Liver (tissue), 9 donors: Measurements from ENCODE around the gene NAXE. TPM values are rescaled to one million over a fixed set of nuclear protein-coding genes. Genes with fewer than 3 reads are reported as not detected.

ENCODE experiments used
- DNase-seq: peaks from one replicate; pipeline ENCODE4 v3.0.0-alpha.2; 2017; ENCODE audit warnings: low spot score
- H3K27ac ChIP-seq, 2 donors: one replicate each; pipeline ENCODE4 v1.7.0; 2013; ENCODE audit warnings: inconsistent platforms in 2 of 2, low read length in 2 of 2, control low read depth in 1 of 2, low read depth in 1 of 2, mild to moderate bottlenecking in 1 of 2
- H3K27me3 ChIP-seq, 4 donors: one replicate each; pipeline versions ENCODE4 v1.6.1 to v1.7.0; 2013; ENCODE audit warnings: low read length in 3 of 4, inconsistent platforms in 1 of 4, mild to moderate bottlenecking in 1 of 4, moderate library complexity in 1 of 4; ENCODE audit not compliant: control insufficient read depth in 4 of 4, insufficient read depth in 4 of 4
- H3K36me3 ChIP-seq, 4 donors: one replicate each; pipeline versions ENCODE4 v1.6.1 to v1.7.0; 2013; ENCODE audit warnings: low read length in 3 of 4, mild to moderate bottlenecking in 3 of 4, low read depth in 1 of 4, moderate library complexity in 1 of 4; ENCODE audit not compliant: control insufficient read depth in 4 of 4, insufficient read depth in 3 of 4
- H3K4me1 ChIP-seq, 4 donors: one replicate each; pipeline versions ENCODE4 v1.6.1 to v1.7.0; 2013; ENCODE audit warnings: low read length in 3 of 4, mild to moderate bottlenecking in 3 of 4, moderate library complexity in 1 of 4; ENCODE audit not compliant: control insufficient read depth in 4 of 4, insufficient read depth in 4 of 4
- H3K4me3 ChIP-seq, 3 donors: one replicate each; pipeline versions ENCODE4 v1.6.1 to v1.7.0; 2013; ENCODE audit warnings: low read length in 3 of 3, control low read depth in 1 of 3, low read depth in 1 of 3, mild to moderate bottlenecking in 1 of 3
- H3K9ac ChIP-seq, 2 donors: one replicate each; pipeline ENCODE4 v1.7.0; 2013; ENCODE audit warnings: low read length in 2 of 2, mild to moderate bottlenecking in 2 of 2, moderate library complexity in 2 of 2, control low read depth in 1 of 2, low read depth in 1 of 2
- H3K9me3 ChIP-seq, 4 donors: one replicate each; pipeline versions ENCODE4 v1.6.1 to v1.7.0; 2013; ENCODE audit warnings: low read length in 3 of 4; ENCODE audit not compliant: control insufficient read depth in 4 of 4
- EGR1 ChIP-seq, 2 donors: IDR thresholded peaks; 2 replicates each; pipeline ENCODE4 v1.6.1; 2016 to 2018; ENCODE audit warnings: antibody characterized with exemption in 2 of 2, low read depth in 2 of 2
- FOXA1 ChIP-seq: IDR thresholded peaks from 2 replicates; pipeline ENCODE4 v1.6.1; 2016; ENCODE audit warnings: antibody characterized with exemption
- FOXA2 ChIP-seq: IDR thresholded peaks from 2 replicates; pipeline ENCODE4 v1.6.1; 2016; ENCODE audit warnings: antibody characterized with exemption
- GABPA ChIP-seq, 2 donors: IDR thresholded peaks in 1 of 2; conservative IDR thresholded peaks in 1 of 2; 2 replicates each; pipeline ENCODE4 v1.6.1; 2016; ENCODE audit warnings: antibody characterized with exemption in 2 of 2, mild to moderate bottlenecking in 1 of 2, moderate library complexity in 1 of 2
- HNF4A ChIP-seq, 2 donors: conservative IDR thresholded peaks; 2 replicates each; pipeline ENCODE4 v1.6.1; 2016; ENCODE audit warnings: antibody characterized with exemption in 2 of 2, mild to moderate bottlenecking in 2 of 2
- HNF4G ChIP-seq: IDR thresholded peaks from 2 replicates; pipeline ENCODE4 v1.6.1; 2016; ENCODE audit warnings: antibody characterized with exemption
- JUND ChIP-seq, 2 donors: IDR thresholded peaks; 2 replicates each; pipeline ENCODE4 v1.6.1; 2016; ENCODE audit warnings: antibody characterized with exemption in 2 of 2
- NR2F2 ChIP-seq: IDR thresholded peaks from 2 replicates; pipeline ENCODE4 v1.6.1; 2016; ENCODE audit warnings: antibody characterized with exemption
- RXRA ChIP-seq, 2 donors: IDR thresholded peaks; 2 replicates each; pipeline ENCODE4 v1.6.1; 2017 to 2018; ENCODE audit warnings: antibody characterized with exemption in 2 of 2, mild to moderate bottlenecking in 1 of 2
- SP1 ChIP-seq: IDR thresholded peaks from 2 replicates; pipeline ENCODE4 v1.6.1; 2018; ENCODE audit warnings: antibody characterized with exemption, mild to moderate bottlenecking
- TAF1 ChIP-seq: conservative IDR thresholded peaks from 2 replicates; pipeline ENCODE4 v1.6.1; 2016; ENCODE audit warnings: antibody characterized with exemption, mild to moderate bottlenecking
- YY1 ChIP-seq: IDR thresholded peaks from 2 replicates; pipeline ENCODE4 v1.6.1; 2016; ENCODE audit warnings: antibody characterized with exemption, mild to moderate bottlenecking
- WGBS: extraction: QIAGEN DNeasy Blood & Tissue Kit; methylation state at CpG from one replicate; pipeline ENCODE4 v1.1.7; 2013; 5-methylcytosine and 5-hydroxymethylcytosine counted together
- polyA plus RNA-seq, 2 donors: library from polyadenylated mRNA; stranded (reverse) in 1 of 2; unstranded in 1 of 2; fragments of 200-250 nt in 1 of 2; fragments of >200 nt in 1 of 2; fragmentation: Nextera tagmentation in 1 of 2; extraction: Ambion mirVana in 1 of 2; gene quantifications; one replicate each; pipeline versions ENCODE4 v1.2.1 to v1.2.3, GENCODE V29; 2013 to 2015
- total RNA-seq, 2 donors: library from RNA; depleted of rRNA; stranded (reverse); fragments of >200 nt; gene quantifications; one replicate each; pipeline ENCODE4 v1.2.3, GENCODE V29; 2014
- TF ChIP-seq, protein P1 (sequence below): IDR thresholded peaks from 2 replicates; pipeline ENCODE4 v1.6.1; 2016; ENCODE audit warnings: antibody characterized with exemption
- TF ChIP-seq, protein P2 (sequence below): IDR thresholded peaks from 2 replicates; pipeline ENCODE4 v1.6.1; 2016; ENCODE audit warnings: antibody characterized with exemption
- TF ChIP-seq, protein P3 (sequence below): IDR thresholded peaks from 2 replicates; pipeline ENCODE4 v1.6.1; 2016; ENCODE audit warnings: antibody characterized with exemption
- TF ChIP-seq, protein P4 (sequence below): fragments of 150-350 bp; IDR thresholded peaks from 2 replicates; pipeline ENCODE4 v1.5.1; 2017; ENCODE audit warnings: improper control_type of control experiment, low read depth, low read length; ENCODE audit not compliant: missing input control
- TF ChIP-seq, protein P5 (sequence below): IDR thresholded peaks from 2 replicates; pipeline ENCODE4 v1.6.1; 2016; ENCODE audit warnings: antibody characterized with exemption, mild to moderate bottlenecking
- donor health status: healthy.
- donor health status: healthy.
- donor health status: healthy.
- donor health status: healthy.
- donor health status: healthy.

Gene NAXE
- total and polyA plus RNA-seq, 4 donors, result 20.6 to 73.8 (median 46.9) TPM

DNA sequence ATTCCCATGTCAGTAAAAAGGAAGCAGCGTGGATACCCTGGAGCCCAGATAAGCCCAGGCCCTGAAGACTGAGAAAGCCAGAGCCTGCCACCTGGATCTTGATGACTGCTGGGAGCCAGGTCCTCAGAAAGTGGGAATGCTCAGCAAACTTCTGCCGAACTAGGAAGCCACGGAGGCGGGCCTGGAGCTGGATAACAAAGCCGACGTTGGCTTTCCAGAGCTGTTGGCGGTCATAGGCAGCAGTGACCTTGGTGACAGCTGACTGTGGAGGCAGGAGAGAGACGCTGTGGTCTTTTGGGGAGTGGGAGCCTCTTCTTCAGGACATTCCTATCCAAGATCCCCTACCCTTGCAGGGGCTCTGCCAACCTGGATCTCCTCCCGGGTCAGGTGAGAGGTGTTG is 43.6 kb upstream of the NAXE start:
- no peak for DNase-seq
- H3K9ac ChIP-seq, result no peak overlapping the region
- H3K36me3 ChIP-seq, result no peaks in the 10 kb centered on the region
- H3K4me1 ChIP-seq, result no peaks in the 10 kb centered on the region
- WGBS, result 93% methylated on average over 9 of the region's 9 CpGs
- H3K27ac ChIP-seq, result no peak overlapping the region
- TF ChIP-seq FOXA2 (no peak), GABPA (IDR thresholded peaks at IDR 0.05 in 1 of 2, conservative IDR thresholded peaks at IDR 0.05 in 1 of 2) (no peak), TAF1 (no peak), YY1 (no peak), NR2F2 (no peak), FOXA1 (no peak), HNF4G (no peak), HNF4A (conservative IDR thresholded peaks at IDR 0.05) (no peak), RXRA (IDR thresholded peaks at IDR 0.05) (no peak), EGR1 (IDR thresholded peaks at IDR 0.05; ENCODE audit: low read depth in 2 of 2) (no peak)
- TF ChIP-seq, protein P1, sequence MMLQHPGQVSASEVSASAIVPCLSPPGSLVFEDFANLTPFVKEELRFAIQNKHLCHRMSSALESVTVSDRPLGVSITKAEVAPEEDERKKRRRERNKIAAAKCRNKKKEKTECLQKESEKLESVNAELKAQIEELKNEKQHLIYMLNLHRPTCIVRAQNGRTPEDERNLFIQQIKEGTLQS, result no peak
- TF ChIP-seq, protein P2, sequence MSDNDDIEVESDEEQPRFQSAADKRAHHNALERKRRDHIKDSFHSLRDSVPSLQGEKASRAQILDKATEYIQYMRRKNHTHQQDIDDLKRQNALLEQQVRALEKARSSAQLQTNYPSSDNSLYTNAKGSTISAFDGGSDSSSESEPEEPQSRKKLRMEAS, result no peak
- no peak overlapping the region for H3K4me3 ChIP-seq
- no peaks in the 10 kb centered on the region for H3K9me3 ChIP-seq
- H3K27me3 ChIP-seq, result no peaks in the 10 kb centered on the region

DNA sequence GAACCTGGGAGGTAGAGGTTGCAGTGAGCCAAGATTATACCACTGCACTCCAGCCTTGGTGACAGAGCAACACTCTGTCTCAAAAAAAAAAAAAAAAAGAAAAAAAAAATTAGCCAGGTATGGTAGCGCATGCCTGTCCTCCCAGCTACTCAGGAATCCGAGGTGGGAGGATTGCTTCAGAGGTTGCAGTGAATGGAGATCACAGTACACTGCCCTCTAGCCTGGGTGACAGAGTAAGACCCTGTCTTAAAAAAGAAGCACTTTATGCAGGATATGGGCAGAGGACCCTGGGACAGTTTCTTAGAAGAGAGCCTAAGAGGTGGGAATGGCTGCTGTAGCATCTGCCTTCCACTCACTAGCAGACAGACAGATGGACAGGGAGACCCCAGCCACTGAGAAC is 42.2 kb upstream of the NAXE start:
- Histone ChIP-seq H3K4me3 (no peak overlapping the region), H3K27ac (no peak overlapping the region), H3K9me3 (no peaks in the 10 kb centered on the region), H3K36me3 (no peaks in the 10 kb centered on the region), H3K27me3 (no peaks in the 10 kb centered on the region), H3K4me1 (no peaks in the 10 kb centered on the region), H3K9ac (no peak overlapping the region)
- TF ChIP-seq, protein P3, sequence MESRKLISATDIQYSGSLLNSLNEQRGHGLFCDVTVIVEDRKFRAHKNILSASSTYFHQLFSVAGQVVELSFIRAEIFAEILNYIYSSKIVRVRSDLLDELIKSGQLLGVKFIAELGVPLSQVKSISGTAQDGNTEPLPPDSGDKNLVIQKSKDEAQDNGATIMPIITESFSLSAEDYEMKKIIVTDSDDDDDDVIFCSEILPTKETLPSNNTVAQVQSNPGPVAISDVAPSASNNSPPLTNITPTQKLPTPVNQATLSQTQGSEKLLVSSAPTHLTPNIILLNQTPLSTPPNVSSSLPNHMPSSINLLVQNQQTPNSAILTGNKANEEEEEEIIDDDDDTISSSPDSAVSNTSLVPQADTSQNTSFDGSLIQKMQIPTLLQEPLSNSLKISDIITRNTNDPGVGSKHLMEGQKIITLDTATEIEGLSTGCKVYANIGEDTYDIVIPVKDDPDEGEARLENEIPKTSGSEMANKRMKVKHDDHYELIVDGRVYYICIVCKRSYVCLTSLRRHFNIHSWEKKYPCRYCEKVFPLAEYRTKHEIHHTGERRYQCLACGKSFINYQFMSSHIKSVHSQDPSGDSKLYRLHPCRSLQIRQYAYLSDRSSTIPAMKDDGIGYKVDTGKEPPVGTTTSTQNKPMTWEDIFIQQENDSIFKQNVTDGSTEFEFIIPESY, result no peak
- no peak for TF ChIP-seq YY1
- WGBS, result 70% methylated on average over 2 of the region's 2 CpGs
- DNase-seq, result no peak

DNA sequence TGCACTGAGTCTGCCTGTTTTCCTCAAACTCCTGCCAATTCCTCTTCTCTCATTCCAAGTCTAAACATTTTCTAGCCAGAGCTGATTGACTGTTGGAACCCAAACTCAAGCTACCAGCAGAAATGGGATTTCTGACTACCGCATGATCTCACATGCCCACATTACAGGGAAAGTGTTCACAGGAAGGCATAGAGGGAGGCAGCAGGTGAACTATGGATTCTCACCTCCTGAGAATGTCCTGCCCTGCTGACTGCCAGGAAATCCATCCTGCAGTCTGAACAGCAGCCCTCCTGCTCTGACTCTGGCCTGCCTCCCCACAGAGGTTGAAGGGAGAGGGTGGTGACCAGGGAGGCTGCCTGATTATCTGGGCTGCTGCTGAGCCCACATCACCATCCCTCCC is 41.7 kb upstream of the NAXE start:
- H3K9ac ChIP-seq, result no peak overlapping the region
- no peaks in the 10 kb centered on the region for H3K4me1 ChIP-seq
- H3K27ac ChIP-seq, result no peak overlapping the region
- H3K36me3 ChIP-seq, result no peaks in the 10 kb centered on the region
- no peaks in the 10 kb centered on the region for H3K9me3 ChIP-seq
- H3K4me3 ChIP-seq, result no peak overlapping the region
- DNase-seq, result no peak
- WGBS, result 88% methylated on average over 1 of the region's 1 CpG
- no peaks in the 10 kb centered on the region for H3K27me3 ChIP-seq
- TF ChIP-seq RXRA (IDR thresholded peaks at IDR 0.05) (no peak), TAF1 (no peak), SP1 (no peak), YY1 (no peak), HNF4G (no peak), NR2F2 (no peak), FOXA2 (no peak), JUND (IDR thresholded peaks at IDR 0.05) (no peak), FOXA1 (no peak), EGR1 (IDR thresholded peaks at IDR 0.05; ENCODE audit: low read depth in 2 of 2) (no peak), GABPA (IDR thresholded peaks at IDR 0.05 in 1 of 2, conservative IDR thresholded peaks at IDR 0.05 in 1 of 2) (no peak)
- TF ChIP-seq, protein P2, result no peak
- TF ChIP-seq, protein P4, sequence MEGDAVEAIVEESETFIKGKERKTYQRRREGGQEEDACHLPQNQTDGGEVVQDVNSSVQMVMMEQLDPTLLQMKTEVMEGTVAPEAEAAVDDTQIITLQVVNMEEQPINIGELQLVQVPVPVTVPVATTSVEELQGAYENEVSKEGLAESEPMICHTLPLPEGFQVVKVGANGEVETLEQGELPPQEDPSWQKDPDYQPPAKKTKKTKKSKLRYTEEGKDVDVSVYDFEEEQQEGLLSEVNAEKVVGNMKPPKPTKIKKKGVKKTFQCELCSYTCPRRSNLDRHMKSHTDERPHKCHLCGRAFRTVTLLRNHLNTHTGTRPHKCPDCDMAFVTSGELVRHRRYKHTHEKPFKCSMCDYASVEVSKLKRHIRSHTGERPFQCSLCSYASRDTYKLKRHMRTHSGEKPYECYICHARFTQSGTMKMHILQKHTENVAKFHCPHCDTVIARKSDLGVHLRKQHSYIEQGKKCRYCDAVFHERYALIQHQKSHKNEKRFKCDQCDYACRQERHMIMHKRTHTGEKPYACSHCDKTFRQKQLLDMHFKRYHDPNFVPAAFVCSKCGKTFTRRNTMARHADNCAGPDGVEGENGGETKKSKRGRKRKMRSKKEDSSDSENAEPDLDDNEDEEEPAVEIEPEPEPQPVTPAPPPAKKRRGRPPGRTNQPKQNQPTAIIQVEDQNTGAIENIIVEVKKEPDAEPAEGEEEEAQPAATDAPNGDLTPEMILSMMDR, result no peak
- TF ChIP-seq, protein P3, result no peak
- TF ChIP-seq, protein P1, result no peak
- TF ChIP-seq, protein P5, sequence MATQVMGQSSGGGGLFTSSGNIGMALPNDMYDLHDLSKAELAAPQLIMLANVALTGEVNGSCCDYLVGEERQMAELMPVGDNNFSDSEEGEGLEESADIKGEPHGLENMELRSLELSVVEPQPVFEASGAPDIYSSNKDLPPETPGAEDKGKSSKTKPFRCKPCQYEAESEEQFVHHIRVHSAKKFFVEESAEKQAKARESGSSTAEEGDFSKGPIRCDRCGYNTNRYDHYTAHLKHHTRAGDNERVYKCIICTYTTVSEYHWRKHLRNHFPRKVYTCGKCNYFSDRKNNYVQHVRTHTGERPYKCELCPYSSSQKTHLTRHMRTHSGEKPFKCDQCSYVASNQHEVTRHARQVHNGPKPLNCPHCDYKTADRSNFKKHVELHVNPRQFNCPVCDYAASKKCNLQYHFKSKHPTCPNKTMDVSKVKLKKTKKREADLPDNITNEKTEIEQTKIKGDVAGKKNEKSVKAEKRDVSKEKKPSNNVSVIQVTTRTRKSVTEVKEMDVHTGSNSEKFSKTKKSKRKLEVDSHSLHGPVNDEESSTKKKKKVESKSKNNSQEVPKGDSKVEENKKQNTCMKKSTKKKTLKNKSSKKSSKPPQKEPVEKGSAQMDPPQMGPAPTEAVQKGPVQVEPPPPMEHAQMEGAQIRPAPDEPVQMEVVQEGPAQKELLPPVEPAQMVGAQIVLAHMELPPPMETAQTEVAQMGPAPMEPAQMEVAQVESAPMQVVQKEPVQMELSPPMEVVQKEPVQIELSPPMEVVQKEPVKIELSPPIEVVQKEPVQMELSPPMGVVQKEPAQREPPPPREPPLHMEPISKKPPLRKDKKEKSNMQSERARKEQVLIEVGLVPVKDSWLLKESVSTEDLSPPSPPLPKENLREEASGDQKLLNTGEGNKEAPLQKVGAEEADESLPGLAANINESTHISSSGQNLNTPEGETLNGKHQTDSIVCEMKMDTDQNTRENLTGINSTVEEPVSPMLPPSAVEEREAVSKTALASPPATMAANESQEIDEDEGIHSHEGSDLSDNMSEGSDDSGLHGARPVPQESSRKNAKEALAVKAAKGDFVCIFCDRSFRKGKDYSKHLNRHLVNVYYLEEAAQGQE, result no peak
